Endothelial cell of umbilical vein (primary cell): ENCODE results near the gene COPS7A. TPM values are rescaled to one million over a fixed set of nuclear protein-coding genes. Genes with fewer than 3 reads are reported as not detected.

Experiments used
- BruUV-seq: library from RNA; stranded (reverse); fragments of 400-500 nt; replicated peaks from 2 replicates; lab custom pipeline; 2021; lab: Mats Ljungman, UMichigan
- CTCF ChIA-PET: fragments of 300-600, 350-600 bp; sonication (Branson Sonifier 250); formaldehyde crosslinking; loops from one replicate; lab custom pipeline; 2021; ENCODE audit warnings: antibody characterized with exemption, inconsistent platforms; lab: Charles Lee
- POLR2A ChIA-PET: fragments of 300-600, 350-600 bp; sonication (Branson Sonifier 250); formaldehyde crosslinking; loops from one replicate; lab custom pipeline; 2021; ENCODE audit warnings: antibody characterized with exemption, inconsistent platforms; lab: Charles Lee
- DNase-seq: peaks from one replicate; pipeline ENCODE4 v3.0.0-alpha.2; 2011; ENCODE audit warnings: low read depth, low spot score
- FAIRE-seq: peaks from 2 replicates; lab custom pipeline; 2011; peaks lifted over from hg19 to GRCh38; lab: Jason Lieb, UNC
- H2AFZ ChIP-seq: 2 replicates; pipeline ENCODE4 v1.6.0; 2012; ENCODE audit warnings: low read depth, low read length, control low read depth, inconsistent platforms
- H3K27ac ChIP-seq: 2 replicates; pipeline ENCODE4 v1.5.1; 2011; ENCODE audit warnings: low read depth, mild to moderate bottlenecking, control low read depth, low read length, moderate library complexity; ENCODE audit not compliant: insufficient read depth
- H3K27me3 ChIP-seq, 2 experiments: 2 replicates each; pipeline versions ENCODE4 v1.6.0 to v1.6.1; 2011; ENCODE audit warnings: low read length in 2 of 2, mixed read lengths in 1 of 2; ENCODE audit not compliant: control insufficient read depth in 2 of 2, insufficient read depth in 2 of 2
- H3K36me3 ChIP-seq, 2 experiments: 2 replicates in 1 of 2; 3 replicates in 1 of 2; pipeline ENCODE4 v1.5.1; 2011; ENCODE audit warnings: low read length in 2 of 2, mild to moderate bottlenecking in 1 of 2, moderate library complexity in 1 of 2; ENCODE audit not compliant: control insufficient read depth in 2 of 2, insufficient read depth in 2 of 2; ENCODE audit errors: extremely low read depth in 1 of 2
- H3K4me1 ChIP-seq: 3 replicates; pipeline ENCODE4 v1.5.1; 2011; ENCODE audit warnings: mild to moderate bottlenecking, low read length; ENCODE audit not compliant: control insufficient read depth, insufficient read depth; ENCODE audit errors: extremely low read depth
- H3K4me2 ChIP-seq: 2 replicates; pipeline ENCODE4 v1.6.1; 2011; ENCODE audit warnings: low read length, control low read depth, mixed read lengths; ENCODE audit not compliant: insufficient read depth
- H3K4me3 ChIP-seq, 3 experiments: fragments of 200-600 bp in 1 of 3; sonication (generic), shearing (Covaris generic) in 1 of 3; replicated peaks in 1 of 3; 2 replicates each; pipeline ENCODE4 v1.5.1; 2011 to 2016; ENCODE audit warnings: control low read depth in 3 of 3, low read length in 3 of 3, mild to moderate bottlenecking in 2 of 3, inconsistent platforms in 1 of 3, low read depth in 1 of 3, moderate library complexity in 1 of 3; ENCODE audit not compliant: insufficient read depth in 1 of 3
- H3K79me2 ChIP-seq: 2 replicates; pipeline ENCODE4 v1.6.0; 2012; ENCODE audit warnings: low read length, inconsistent platforms; ENCODE audit not compliant: control insufficient read depth, insufficient read depth
- H3K9ac ChIP-seq: replicated peaks from 2 replicates; pipeline ENCODE3; 2011; ENCODE audit warnings: low read length, control low read depth; ENCODE audit not compliant: insufficient read depth; ENCODE audit errors: extremely low read depth
- H3K9me1 ChIP-seq: replicated peaks from 3 replicates; pipeline ENCODE4 v1.6.0; 2011; ENCODE audit warnings: mild to moderate bottlenecking, low read length; ENCODE audit not compliant: control insufficient read depth, insufficient read depth; ENCODE audit errors: extremely low read depth
- H3K9me3 ChIP-seq: replicated peaks from 2 replicates; pipeline ENCODE4 v1.5.1; 2012; ENCODE audit warnings: low read length, inconsistent platforms; ENCODE audit not compliant: control insufficient read depth, insufficient read depth
- H4K20me1 ChIP-seq: replicated peaks from 2 replicates; pipeline ENCODE3; 2011; ENCODE audit warnings: mild to moderate bottlenecking, low read length; ENCODE audit not compliant: control insufficient read depth, insufficient read depth; ENCODE audit errors: extremely low read depth
- JUN ChIP-seq: IDR thresholded peaks from 2 replicates; pipeline ENCODE4 v1.6.1; 2011; ENCODE audit warnings: borderline replicate concordance, low read depth; ENCODE audit not compliant: insufficient read length, insufficient read depth
- POLR2A ChIP-seq: IDR thresholded peaks from 2 replicates; pipeline ENCODE4 v1.6.1; 2012; ENCODE audit warnings: low read depth, mild to moderate bottlenecking, control low read depth, low read length
- POLR2AphosphoS5 ChIP-seq: IDR thresholded peaks from 2 replicates; pipeline ENCODE4 v1.6.1; 2012; ENCODE audit warnings: low read depth, mild to moderate bottlenecking, control low read depth, low read length, moderate library complexity; ENCODE audit not compliant: insufficient read depth
- dilution Hi-C: fragments of 300-500 bp; cut with MboI; formaldehyde crosslinking; loops from one replicate; pipeline ENCODE4 v1.15.0; 2019; ENCODE audit warnings: low sequenced_read_pairs; ENCODE audit not compliant: extremely low pct_ligation_motif_present
- intact Hi-C: fragments of 100-400 bp; cut with micrococcal nuclease; formaldehyde crosslinking; loops from one replicate; pipeline ENCODE4 v1.10.0; 2022
- polyA plus RNA-seq, 4 experiments: library from polyadenylated mRNA; depleted of rRNA in 3 of 4; stranded (reverse) in 3 of 4; unstranded in 1 of 4; fragments of >200 nt; gene quantifications; 2 replicates each; pipeline versions ENCODE4 v1.2.1 to v1.2.3, GENCODE V29; 2011 to 2012; ENCODE audit warnings: missing spikeins in 1 of 4
- total RNA-seq: library from RNA; stranded (reverse); gene quantifications from 2 replicates; pipeline ENCODE4 v1.2.3, GENCODE V29; 2021

The COPS7A gene
- total and polyA plus RNA-seq, 2 donors (not counting 3 experiments of a cell fraction or from before 2014, with no cell fraction given): 41.1 to 104 TPM

DNA sequence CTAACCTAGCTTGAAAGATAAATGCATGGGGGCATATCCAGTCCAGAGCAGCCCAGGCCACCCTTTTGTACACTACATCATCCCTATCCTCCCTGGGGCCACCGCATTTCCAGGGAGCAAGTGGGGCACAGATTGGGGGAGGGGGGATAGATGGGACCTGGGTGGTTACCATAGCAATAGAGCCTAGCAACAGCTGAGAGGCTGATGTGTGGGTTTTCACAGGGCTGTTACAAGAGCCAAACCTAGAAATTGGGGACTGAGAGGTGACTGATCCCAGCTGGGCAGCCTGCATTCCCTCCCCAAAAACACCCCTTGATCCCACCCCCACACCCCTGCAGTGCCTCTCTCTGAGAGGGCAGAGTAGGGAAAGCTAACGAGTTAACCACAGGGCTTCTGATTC lies 31.0 kb upstream of the COPS7A start:
- no peaks in the 10 kb centered on the region for H3K9me3 ChIP-seq
- ChIA-PET CTCF (interaction anchor here (1.8 kb wide), 1 partner anchor 9 kb away, joined by 8 read pairs; no protein-coding TSS in a partner anchor), POLR2A (no interaction called here)
- BruUV-seq: no TSS peak
- H3K27me3 ChIP-seq: peaks cover 0 to under 1% of the 10 kb centered on the region in 2 experiments
- intact Hi-C loops: no loop called here
- no peak for TF ChIP-seq POLR2AphosphoS5
- TF ChIP-seq JUN: no peak
- dilution Hi-C loops: no loop called here
- H3K9ac ChIP-seq: no peak overlapping the region
- no peak overlapping the region for H2AFZ ChIP-seq
- FAIRE-seq (no peak), DNase-seq (no peak)
- H4K20me1 ChIP-seq: no peaks in the 10 kb centered on the region
- no peak overlapping the region for H3K27ac ChIP-seq
- peaks cover 15% of the 10 kb centered on the region for H3K79me2 ChIP-seq
- H3K36me3 ChIP-seq: no peaks in the 10 kb centered on the region
- H3K4me3 ChIP-seq: no peak overlapping the region
- no peak overlapping the region for H3K4me2 ChIP-seq
- H3K9me1 ChIP-seq: no peaks in the 10 kb centered on the region
- peaks cover 12% of the 10 kb centered on the region for H3K4me1 ChIP-seq

DNA sequence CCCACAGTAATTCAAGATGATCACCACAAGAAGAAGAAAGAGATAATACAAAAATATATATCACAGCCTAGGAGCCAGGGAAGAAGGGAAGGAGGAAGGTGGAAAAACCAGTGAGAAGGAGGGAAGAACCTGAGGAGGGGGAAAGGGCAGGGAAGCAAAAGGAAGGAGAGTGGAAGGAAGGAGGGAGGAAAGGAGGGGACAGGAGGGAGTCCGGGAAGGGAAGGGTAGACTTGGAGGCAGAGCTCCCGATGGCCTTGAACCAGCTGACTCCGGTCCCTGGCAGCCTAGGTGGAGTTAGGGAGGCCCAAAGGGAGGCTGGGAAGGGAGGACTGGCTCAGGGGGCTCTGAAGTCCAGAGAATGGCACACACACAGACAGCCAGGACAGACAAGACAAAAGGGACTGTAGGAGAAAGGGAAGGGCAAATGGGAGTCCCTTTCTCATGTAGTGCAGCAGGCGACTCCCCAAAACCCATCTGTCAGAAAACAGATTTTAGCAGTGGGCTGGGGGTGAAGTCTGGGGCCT lies 30.0 kb upstream of the COPS7A start:
- no peak for TF ChIP-seq POLR2A
- peaks cover 6% of the 10 kb centered on the region for H3K79me2 ChIP-seq
- no peaks in the 10 kb centered on the region for H3K36me3 ChIP-seq
- POLR2A ChIA-PET: no interaction called here
- FAIRE-seq (no peak), DNase-seq (no peak)
- CTCF ChIA-PET: interaction anchor here (1.8 kb wide), 1 partner anchor 10 kb away, joined by 8 read pairs; no protein-coding TSS in a partner anchor
- peaks cover 6 to 10% of the 10 kb centered on the region in 2 experiments for H3K27me3 ChIP-seq
- intact Hi-C loops (no loop called here), dilution Hi-C loops (no loop called here)
- H3K27ac ChIP-seq: no peak overlapping the region
- H3K4me3 ChIP-seq: no peak overlapping the region
- H3K9me1 ChIP-seq: no peaks in the 10 kb centered on the region
- H2AFZ ChIP-seq: no peak overlapping the region
- H4K20me1 ChIP-seq: no peaks in the 10 kb centered on the region
- no peak overlapping the region for H3K4me2 ChIP-seq
- BruUV-seq: no TSS peak
- H3K9ac ChIP-seq: no peak overlapping the region
- H3K9me3 ChIP-seq: no peaks in the 10 kb centered on the region
- peaks cover 6% of the 10 kb centered on the region for H3K4me1 ChIP-seq
